IPS-20b (cell line): Measurements from ENCODE around the gene EVI5L.

ENCODE experiments used
- H3K27ac ChIP-seq: one replicate; pipeline ENCODE4 v1.5.1; 2013; ENCODE audit warnings: low read length
- H3K27me3 ChIP-seq: 2 replicates; pipeline ENCODE4 v1.6.1; 2013; ENCODE audit warnings: mild to moderate bottlenecking, low read length, inconsistent platforms; ENCODE audit not compliant: insufficient read depth
- H3K36me3 ChIP-seq: 2 replicates; pipeline ENCODE4 v1.6.1; 2013; ENCODE audit warnings: low read depth, mild to moderate bottlenecking, inconsistent platforms, low read length, moderate library complexity; ENCODE audit not compliant: insufficient read depth
- H3K4me1 ChIP-seq: 2 replicates; pipeline ENCODE4 v1.6.1; 2013; ENCODE audit warnings: mild to moderate bottlenecking, control low read depth, inconsistent platforms, low read length, moderate library complexity; ENCODE audit not compliant: insufficient read depth
- H3K4me3 ChIP-seq: 2 replicates; pipeline ENCODE4 v1.5.1; 2013; ENCODE audit warnings: mild to moderate bottlenecking, low read length, inconsistent platforms
- H3K9ac ChIP-seq: 2 replicates; pipeline ENCODE4 v1.6.1; 2013; ENCODE audit warnings: low read depth, mild to moderate bottlenecking, inconsistent platforms, low read length, moderate library complexity
- H3K9me3 ChIP-seq: 2 replicates; pipeline ENCODE4 v1.6.1; 2013; ENCODE audit warnings: mild to moderate bottlenecking, low read depth, low read length, inconsistent platforms; ENCODE audit not compliant: insufficient read depth

EVI5L gene

DNA sequence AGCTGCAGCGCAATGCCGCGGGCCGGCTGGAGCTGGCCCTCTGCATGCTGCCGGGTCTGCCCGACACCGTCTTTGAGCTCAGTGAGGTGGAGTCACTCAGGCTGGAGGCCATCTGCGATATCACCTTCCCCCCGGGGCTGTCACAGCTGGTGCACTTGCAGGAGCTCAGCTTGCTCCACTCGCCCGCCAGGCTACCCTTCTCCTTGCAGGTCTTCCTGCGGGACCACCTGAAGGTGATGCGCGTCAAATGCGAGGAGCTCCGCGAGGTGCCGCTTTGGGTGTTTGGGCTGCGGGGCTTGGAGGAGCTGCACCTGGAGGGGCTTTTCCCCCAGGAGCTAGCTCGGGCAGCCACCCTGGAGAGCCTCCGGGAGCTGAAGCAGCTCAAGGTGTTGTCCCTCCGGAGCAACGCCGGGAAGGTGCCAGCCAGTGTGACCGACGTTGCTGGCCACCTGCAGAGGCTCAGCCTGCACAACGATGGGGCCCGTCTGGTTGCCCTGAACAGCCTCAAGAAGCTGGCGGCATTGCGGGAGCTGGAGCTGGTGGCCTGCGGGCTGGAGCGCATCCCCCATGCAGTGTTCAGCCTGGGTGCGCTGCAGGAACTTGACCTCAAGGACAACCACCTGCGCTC is 69.8 kb downstream of the EVI5L start:
- Histone ChIP-seq H3K4me1 (peaks cover 4% of the 10 kb centered on the region), H3K36me3 (no peaks in the 10 kb centered on the region), H3K9ac (no peak overlapping the region), H3K9me3 (no peaks in the 10 kb centered on the region), H3K4me3 (no peak overlapping the region), H3K27me3 (peaks cover 4% of the 10 kb centered on the region; the same call in 1 of the 2 replicates), H3K27ac (no peak overlapping the region)

DNA sequence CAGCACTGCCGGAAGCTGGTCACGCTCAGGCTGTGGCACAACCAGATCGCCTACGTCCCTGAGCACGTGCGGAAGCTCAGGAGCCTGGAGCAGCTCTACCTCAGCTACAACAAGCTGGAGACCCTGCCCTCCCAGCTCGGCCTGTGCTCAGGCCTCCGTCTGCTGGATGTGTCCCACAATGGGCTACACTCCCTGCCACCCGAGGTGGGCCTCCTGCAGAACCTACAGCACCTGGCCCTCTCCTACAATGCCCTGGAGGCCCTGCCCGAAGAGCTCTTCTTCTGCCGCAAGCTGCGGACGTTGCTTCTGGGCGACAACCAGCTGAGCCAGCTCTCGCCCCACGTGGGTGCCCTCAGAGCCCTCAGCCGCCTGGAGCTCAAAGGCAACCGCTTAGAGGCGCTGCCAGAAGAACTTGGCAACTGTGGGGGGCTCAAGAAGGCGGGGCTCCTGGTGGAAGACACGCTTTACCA is 70.4 kb downstream of the EVI5L start:
- no peaks in the 10 kb centered on the region for H3K9me3 ChIP-seq
- H3K4me1 ChIP-seq = peaks cover 7% of the 10 kb centered on the region
- H3K36me3 ChIP-seq = no peaks in the 10 kb centered on the region
- peaks cover 4% of the 10 kb centered on the region; the same call in 1 of the 2 replicates for H3K27me3 ChIP-seq
- no peak overlapping the region for H3K9ac ChIP-seq
- no peak overlapping the region for H3K4me3 ChIP-seq
- no peak overlapping the region for H3K27ac ChIP-seq

DNA sequence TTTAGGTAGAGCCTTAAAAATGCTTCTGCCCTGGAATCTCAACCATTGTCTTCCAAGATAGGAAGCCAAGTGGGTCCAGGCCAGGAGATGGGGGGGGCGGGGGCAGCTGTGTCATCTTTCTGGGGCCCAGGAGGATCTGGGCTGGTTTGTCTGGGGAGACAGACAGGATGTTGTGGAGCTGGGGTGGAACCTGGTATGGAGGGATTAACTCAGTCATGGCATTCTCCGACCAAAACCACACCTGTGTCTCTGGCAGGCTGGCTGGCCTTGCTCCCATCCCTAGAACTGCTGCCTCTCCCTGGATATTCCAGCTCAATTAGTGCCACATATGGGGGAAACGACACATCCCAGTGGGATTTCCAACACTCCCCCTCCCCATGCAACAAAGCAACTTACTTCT is 70.9 kb downstream of the EVI5L start:
- peaks cover 7% of the 10 kb centered on the region for H3K4me1 ChIP-seq
- H3K4me3 ChIP-seq = no peak overlapping the region
- H3K9ac ChIP-seq = no peak overlapping the region
- H3K36me3 ChIP-seq = no peaks in the 10 kb centered on the region
- no peaks in the 10 kb centered on the region for H3K9me3 ChIP-seq
- peaks cover 4% of the 10 kb centered on the region; the same call in 1 of the 2 replicates for H3K27me3 ChIP-seq
- no peak overlapping the region for H3K27ac ChIP-seq

GRCh38 chr19:7901337-7901736 is 71.3 kb downstream of the EVI5L start:
- Histone ChIP-seq H3K9me3 (no peaks in the 10 kb centered on the region), H3K9ac (no peak overlapping the region), H3K4me1 (peaks cover 7% of the 10 kb centered on the region), H3K4me3 (no peak overlapping the region), H3K36me3 (peaks cover 2% of the 10 kb centered on the region; the same call in 1 of the 2 replicates), H3K27me3 (peaks cover 4% of the 10 kb centered on the region; the same call in 1 of the 2 replicates), H3K27ac (no peak overlapping the region)

- Histone ChIP-seq H3K9me3 (no peaks in the 10 kb centered on the region), H3K4me1 (peaks cover 7% of the 10 kb centered on the region), H3K27ac (peak overlapping the region; percentile 91), H3K36me3 (peaks cover 4% of the 10 kb centered on the region; the same call in 1 of the 2 replicates), H3K9ac (peak overlapping the region; percentile 95), H3K27me3 (peaks cover 4% of the 10 kb centered on the region; the same call in 1 of the 2 replicates), H3K4me3 (peak overlapping the region; percentile 76)
These were observed 72.8 kb downstream of the EVI5L start for GRCh38 chr19:7902796-7903243.

GRCh38 chr19:7903244-7904073 is 73.4 kb downstream of the EVI5L start, which contains the start of gene MAP2K7:
TSS of gene MAP2K7 (plus strand) at chr19:7903877. CDS start at chr19:7903945, 68 bp downstream.
- H3K27ac ChIP-seq = peak within 1 kb of the TSS; percentile 91
- H3K4me3 ChIP-seq = peak within 1 kb of the TSS; percentile 76
- no peaks in the 10 kb centered on the region for H3K9me3 ChIP-seq
- peaks cover 7% of the 10 kb centered on the region for H3K4me1 ChIP-seq
- peak within 1 kb of the TSS; percentile 95 for H3K9ac ChIP-seq
- H3K27me3 ChIP-seq = peaks cover 4% of the 10 kb centered on the region; the same call in 1 of the 2 replicates
- peaks cover 4% of the 10 kb centered on the region; the same call in 1 of the 2 replicates for H3K36me3 ChIP-seq

- Histone ChIP-seq H3K4me1 (peaks cover 7% of the 10 kb centered on the region), H3K9ac (peak overlapping the region; percentile 81), H3K4me3 (peak overlapping the region; percentile 76), H3K27ac (no peak overlapping the region), H3K36me3 (peaks cover 4% of the 10 kb centered on the region; the same call in 1 of the 2 replicates), H3K27me3 (peaks cover 4% of the 10 kb centered on the region; the same call in 1 of the 2 replicates), H3K9me3 (no peaks in the 10 kb centered on the region)
These were observed 74.3 kb downstream of the EVI5L start for GRCh38 chr19:7904074-7905020.

DNA sequence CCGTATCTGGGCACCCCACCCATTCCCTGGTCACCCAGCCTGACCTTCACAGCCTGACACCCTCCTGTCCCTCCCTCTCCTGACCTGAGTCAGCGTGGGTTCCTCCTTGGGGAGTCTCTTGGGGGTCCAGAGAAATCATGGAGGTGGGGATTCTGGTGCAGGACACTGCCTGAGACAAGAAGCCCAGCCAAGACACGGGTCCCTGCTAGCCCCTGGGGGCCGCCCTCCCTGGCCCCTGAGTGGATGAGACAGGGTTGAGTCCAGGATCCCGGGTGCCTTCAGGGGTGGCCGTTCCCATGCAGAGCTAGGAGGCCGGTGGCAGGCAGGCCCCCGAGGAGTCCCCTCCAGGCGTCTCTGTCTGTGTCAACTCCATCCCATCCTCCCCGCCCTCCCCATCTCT is 75.2 kb downstream of the EVI5L start:
- Histone ChIP-seq H3K36me3 (peaks cover 6% of the 10 kb centered on the region), H3K27ac (no peak overlapping the region), H3K27me3 (peaks cover 4% of the 10 kb centered on the region; the same call in 1 of the 2 replicates), H3K9ac (no peak overlapping the region), H3K4me3 (no peak overlapping the region), H3K4me1 (peaks cover 7% of the 10 kb centered on the region), H3K9me3 (no peaks in the 10 kb centered on the region)

DNA sequence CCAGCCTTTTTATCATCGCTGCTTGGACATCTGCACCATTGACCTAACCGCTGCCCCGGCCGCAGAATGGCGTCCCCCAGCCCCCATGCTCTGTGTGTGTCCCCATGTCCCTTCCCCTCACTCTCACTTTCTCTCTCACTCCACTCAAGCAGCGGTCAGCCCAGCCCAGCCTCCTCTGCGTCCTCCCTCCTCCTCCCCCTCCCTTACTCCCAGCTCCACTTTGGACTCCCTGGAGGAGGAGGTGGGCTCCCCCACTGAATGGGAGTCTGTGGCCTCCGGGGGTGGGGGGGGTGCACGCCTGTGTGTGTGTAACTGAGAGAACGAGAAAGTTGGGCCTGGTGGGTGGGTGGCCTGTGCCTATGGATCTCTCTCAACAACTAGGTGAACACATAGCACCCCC is 75.8 kb downstream of the EVI5L start:
- H3K36me3 ChIP-seq = peaks cover 12% of the 10 kb centered on the region
- H3K9ac ChIP-seq = no peak overlapping the region
- peaks cover 7% of the 10 kb centered on the region for H3K4me1 ChIP-seq
- no peaks in the 10 kb centered on the region for H3K9me3 ChIP-seq
- H3K4me3 ChIP-seq = no peak overlapping the region
- no peak overlapping the region for H3K27ac ChIP-seq
- H3K27me3 ChIP-seq = peaks cover 4% of the 10 kb centered on the region; the same call in 1 of the 2 replicates

- H3K36me3 ChIP-seq = peaks cover 23% of the 10 kb centered on the region
- H3K9me3 ChIP-seq = no peaks in the 10 kb centered on the region
- no peak overlapping the region for H3K27ac ChIP-seq
- H3K4me1 ChIP-seq = peaks cover 7% of the 10 kb centered on the region
- no peak overlapping the region for H3K4me3 ChIP-seq
- peaks cover 4% of the 10 kb centered on the region; the same call in 1 of the 2 replicates for H3K27me3 ChIP-seq
- H3K9ac ChIP-seq = no peak overlapping the region
These were observed 77.1 kb downstream of the EVI5L start for GRCh38 chr19:7907122-7907521.

- Histone ChIP-seq H3K27me3 (peaks cover 3% of the 10 kb centered on the region; the same call in 1 of the 2 replicates), H3K4me3 (no peak overlapping the region), H3K36me3 (peaks cover 24% of the 10 kb centered on the region), H3K9ac (no peak overlapping the region), H3K27ac (no peak overlapping the region), H3K9me3 (no peaks in the 10 kb centered on the region), H3K4me1 (peaks cover 7% of the 10 kb centered on the region)
These were observed 77.5 kb downstream of the EVI5L start for GRCh38 chr19:7907544-7907943.
